AG09319 (cell line): ENCODE results near the gene SLN.

ENCODE experiments used
- DNase-seq: peaks from one replicate; pipeline ENCODE4 v3.0.0-alpha.2; 2010; ENCODE audit warnings: low read depth; ENCODE audit errors: extremely low read depth
- TF ChIP-seq, protein P1 (sequence below): IDR thresholded peaks from 2 replicates; pipeline ENCODE4 v1.5.1; 2011; ENCODE audit warnings: low read depth, mild to moderate bottlenecking, inconsistent platforms, low read length, moderate library complexity

SLN gene

DNA sequence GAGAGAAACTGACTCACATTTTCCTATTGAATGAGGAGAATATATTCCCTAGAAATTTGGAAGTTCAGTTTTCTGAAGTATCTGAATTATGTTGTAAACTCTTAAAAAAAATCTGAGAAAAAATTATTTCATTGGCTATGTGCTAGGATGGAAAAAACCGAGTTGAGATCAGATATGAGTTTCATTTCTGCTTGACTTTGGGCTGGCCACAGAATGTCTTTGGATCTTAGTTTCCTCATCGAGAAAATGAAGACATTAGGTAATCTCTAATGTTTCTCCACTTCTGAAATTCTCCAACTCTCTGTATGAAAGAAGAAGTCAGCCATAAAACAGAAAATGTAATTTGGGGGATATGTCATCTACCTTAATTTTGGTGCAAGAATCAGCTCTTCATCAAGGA lies 28.8 kb downstream of the SLN start:
- DNase-seq = no peak
- TF ChIP-seq, protein P1, sequence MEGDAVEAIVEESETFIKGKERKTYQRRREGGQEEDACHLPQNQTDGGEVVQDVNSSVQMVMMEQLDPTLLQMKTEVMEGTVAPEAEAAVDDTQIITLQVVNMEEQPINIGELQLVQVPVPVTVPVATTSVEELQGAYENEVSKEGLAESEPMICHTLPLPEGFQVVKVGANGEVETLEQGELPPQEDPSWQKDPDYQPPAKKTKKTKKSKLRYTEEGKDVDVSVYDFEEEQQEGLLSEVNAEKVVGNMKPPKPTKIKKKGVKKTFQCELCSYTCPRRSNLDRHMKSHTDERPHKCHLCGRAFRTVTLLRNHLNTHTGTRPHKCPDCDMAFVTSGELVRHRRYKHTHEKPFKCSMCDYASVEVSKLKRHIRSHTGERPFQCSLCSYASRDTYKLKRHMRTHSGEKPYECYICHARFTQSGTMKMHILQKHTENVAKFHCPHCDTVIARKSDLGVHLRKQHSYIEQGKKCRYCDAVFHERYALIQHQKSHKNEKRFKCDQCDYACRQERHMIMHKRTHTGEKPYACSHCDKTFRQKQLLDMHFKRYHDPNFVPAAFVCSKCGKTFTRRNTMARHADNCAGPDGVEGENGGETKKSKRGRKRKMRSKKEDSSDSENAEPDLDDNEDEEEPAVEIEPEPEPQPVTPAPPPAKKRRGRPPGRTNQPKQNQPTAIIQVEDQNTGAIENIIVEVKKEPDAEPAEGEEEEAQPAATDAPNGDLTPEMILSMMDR = no peak

DNA sequence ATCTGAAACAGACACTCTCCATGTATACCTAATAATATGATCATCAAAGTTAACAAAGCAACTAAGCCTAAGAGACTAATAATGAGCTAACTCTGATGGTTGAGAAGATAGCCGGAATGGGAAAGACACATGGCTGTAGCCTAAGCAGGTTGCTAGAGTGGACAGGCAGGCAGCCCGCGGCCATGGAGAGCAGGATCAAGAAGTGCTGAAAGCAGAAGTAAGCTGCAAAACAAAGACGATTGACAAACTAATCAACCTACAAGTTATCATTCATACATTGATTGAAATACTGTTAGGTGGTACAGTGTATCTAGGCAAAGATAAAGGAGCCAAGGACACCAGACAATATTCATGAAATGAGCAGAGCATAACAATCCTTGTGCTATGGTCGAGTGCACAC lies 29.3 kb downstream of the SLN start:
- TF ChIP-seq, protein P1 = no peak
- DNase-seq = no peak

DNA sequence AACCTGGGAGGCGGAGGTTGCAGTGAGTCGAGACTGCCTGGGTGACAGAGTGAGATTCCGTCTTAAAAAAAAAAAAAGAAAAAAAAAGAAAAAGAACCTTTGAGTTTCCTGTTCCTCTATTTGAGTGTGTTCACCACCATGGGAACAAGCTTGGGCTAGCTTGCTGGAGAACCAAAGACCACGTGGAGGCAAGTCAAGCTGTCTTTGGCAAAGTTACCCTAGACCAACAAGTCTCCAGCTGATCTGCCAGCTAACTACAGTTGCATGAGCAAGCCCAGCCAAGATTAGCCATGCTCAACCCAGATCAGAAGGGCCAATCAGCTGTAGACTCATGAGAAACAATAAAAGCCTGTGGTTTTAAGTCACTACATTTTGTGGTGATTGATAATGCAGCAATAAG lies 29.7 kb downstream of the SLN start:
- no peak for DNase-seq
- TF ChIP-seq, protein P1 = no peak

DNA sequence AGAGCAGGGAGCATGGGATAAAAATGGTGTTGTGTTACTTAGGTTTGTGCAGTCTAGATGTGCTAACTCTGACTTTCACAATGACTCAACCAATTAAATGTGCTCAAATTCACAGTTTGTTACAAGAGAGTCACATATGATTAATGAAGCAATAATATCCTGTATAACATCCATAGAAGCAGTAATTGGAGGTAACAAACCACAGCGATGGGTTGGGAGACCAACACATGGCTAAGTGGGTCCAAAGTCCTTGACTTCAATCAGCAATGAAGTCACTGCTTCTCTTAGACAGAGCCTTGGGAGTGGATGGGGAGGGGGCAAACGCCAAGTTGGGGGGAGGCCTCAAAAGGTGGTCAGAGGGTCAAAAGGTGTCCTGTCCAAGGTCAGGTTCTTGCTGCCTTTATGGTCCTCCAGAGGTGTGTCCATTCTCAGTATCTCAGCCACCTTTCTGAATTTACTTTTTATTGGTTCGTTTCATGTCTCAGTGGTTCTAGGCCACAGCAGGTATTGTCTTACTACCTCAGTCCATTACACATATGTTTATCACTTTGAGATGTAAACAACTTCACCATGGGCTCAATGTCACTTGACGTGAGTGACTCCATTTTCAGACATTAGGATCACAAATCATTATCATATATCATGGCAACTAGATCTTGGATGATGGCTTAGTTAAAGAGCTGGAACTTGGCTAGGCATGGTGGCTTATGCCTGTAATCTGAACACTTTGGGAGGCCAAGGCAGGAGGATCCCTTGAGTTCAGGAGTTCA lies 32.4 kb downstream of the SLN start:
- TF ChIP-seq, protein P1 = no peak
- no peak for DNase-seq

DNA sequence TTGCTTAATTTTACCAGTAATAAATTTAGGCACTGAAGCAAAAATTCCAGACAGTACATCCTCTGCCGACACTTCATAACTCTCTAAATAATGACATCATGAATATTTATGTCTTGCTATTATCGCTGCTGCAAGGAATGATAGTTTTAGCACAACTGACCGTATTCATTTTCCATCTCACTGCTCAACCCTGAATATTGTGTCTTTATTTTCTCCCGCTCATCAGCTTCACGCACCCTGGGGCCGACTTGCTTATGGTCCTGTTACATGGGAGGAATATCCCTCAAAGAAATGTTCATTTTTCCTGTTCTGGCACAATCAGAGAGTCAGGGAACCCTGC lies 33.3 kb downstream of the SLN start:
- no peak for DNase-seq
- TF ChIP-seq, protein P1 = no peak

DNA sequence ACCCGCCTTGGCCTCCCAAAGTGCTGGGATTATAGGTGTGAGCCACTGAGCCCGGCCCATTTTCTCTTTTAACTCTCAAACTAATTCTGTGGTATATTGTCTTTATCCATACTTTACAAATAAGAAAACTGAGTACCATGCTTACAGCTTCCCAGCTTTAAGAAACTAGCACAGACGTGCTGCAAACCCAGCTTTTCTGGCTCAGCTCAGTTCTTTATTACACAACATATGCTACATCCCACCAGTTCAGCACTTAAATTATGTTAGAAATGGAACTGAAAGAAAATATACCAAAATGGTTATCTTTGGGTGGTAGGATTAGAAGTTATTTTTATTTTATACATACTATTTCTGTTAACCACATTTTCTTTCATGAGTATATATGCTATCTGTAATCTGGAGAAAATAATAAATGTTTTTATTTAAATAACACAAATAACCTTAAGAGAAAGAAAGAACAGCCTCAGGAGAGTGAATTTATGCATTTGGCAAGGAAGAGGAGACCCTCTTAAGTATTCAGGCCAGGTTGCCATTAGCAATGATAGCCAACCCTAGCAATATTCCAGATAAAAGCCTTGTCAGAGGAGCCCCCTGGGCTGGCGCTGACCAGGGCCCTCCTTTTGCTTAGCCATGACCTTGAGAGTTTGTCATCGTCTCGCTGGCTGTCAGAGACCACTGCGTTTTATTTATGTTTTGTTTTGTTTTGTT lies 33.8 kb downstream of the SLN start:
- TF ChIP-seq, protein P1 = no peak
- DNase-seq = no peak

DNA sequence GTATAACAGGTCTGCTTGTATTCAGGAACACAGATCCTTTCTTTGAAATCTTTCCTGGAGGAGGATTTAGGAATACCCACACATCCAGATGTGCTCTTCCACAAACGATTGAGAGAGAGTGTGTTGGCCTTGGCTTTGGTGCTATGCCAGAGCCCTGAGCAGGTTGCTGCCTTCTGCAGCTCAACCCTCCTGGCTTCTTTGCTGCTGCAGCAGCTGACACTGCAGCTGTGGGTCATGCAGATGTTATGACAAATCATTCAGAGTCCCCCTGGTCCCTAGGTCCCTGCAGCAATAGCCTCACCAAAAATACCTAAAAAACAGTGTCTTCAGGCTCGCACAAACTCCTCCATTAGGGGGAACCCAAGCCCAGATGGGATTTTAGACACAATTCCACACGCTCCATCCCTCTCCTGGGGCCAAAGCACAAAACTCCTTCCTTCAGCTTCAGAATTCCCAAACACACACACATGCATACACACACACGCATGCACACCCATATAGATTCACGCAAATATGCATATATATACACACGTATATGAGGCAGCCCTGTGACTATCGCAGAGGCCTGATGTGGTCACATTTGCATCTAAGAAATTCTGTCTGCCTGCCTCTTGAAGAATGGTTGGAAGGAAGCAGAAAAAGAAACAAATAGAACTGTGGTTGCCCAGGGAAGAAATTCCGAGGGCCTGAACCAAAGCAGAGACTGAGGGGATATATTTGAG lies 35.4 kb downstream of the SLN start:
- no peak for DNase-seq
- TF ChIP-seq, protein P1 = no peak
